ENCODE results near the gene CHCHD6.

CHCHD6 gene

GRCh38 chr3:126704494-126705214, 614 bp downstream of the CHCHD6 start:
- no peak for DNase-seq (ENCODE audit: low read depth in 1 of 2, low spot score in 1 of 2)

DNA sequence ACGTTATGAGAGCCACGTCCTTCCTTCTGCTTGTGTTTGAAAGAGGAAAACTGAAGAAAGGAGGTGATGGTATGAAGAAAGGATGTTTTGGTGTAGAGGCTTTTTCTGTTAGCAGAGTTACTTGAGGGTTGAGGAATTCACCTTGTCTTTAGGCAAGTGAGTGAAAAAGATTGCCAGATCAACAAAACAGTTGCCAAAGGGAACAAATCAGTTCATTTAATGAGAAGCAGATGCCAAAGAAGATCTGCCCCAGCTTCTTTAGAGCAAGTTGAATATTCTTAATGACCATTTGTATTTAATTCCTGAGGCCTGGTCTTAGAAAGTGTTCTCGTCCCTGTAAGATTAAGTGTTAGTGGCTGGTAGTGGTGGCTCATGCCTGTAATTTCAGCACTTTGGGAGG, 2.6 kb downstream of the CHCHD6 start:
- DNase-seq (ENCODE audit: low read depth in 1 of 2, low spot score in 1 of 2), result no peak

DNA sequence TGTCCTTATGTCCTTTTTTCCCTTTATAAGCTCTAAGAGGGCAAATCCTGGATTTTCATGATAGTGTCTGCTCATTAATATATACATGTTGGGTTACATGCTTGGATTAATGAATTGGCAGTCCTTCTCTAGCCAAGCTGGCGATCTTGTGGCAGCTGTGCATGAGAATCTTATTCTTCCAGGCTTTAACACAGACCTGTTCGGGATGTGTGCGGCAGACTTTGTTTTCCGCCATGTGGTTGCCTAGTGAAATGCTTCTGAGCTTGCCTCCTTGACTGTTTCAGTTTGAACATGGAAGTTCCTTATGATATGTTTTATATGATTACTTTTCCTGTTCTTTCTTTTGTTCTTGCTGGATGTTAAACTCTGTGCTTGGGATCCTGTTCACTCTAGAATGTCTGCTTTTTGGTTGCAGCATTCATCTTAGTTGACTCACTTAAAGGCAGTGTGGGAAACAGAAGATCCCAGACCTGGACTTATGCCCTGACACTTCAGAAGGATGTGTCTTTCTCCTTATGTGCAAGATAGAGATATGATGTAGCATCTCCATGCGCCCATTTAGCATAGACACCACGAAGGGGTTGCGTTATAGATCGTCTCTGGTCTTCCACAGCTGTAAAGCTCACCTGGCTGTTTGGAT, 7.2 kb downstream of the CHCHD6 start:
- DNase-seq (ENCODE audit: low read depth in 1 of 2, low spot score in 1 of 2), result no peak

- no peak for DNase-seq (ENCODE audit: low read depth in 1 of 2, low spot score in 1 of 2)
Observed at GRCh38 chr3:126713199-126713598, 9.2 kb downstream of the CHCHD6 start.

GRCh38 chr3:126714276-126714900, 10.3 kb downstream of the CHCHD6 start:
- DNase-seq (ENCODE audit: low read depth in 1 of 2, low spot score in 1 of 2), result no peak

GRCh38 chr3:126714921-126715320, 10.9 kb downstream of the CHCHD6 start:
- DNase-seq (ENCODE audit: low read depth in 1 of 2, low spot score in 1 of 2), result no peak

DNA sequence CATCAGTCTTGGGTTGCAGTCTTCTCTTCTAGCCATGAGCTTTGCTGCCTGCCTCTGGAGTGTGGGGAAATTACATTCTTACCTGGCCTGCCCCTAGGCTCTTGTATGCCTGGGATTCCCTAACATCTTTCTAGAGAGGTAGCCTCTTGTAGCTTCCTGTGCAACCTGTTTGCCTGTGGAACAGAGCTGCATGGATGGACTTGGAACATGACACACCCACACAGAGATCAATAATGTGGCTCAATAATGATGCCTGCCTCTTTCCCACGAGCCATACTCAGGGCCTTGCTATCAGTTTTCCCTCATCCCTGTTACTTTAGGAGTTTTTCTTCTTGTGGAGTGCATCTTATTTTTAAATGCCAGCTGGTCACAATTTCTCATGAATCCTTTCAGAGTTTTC, 11.4 kb downstream of the CHCHD6 start:
- DNase-seq (ENCODE audit: low read depth in 1 of 2, low spot score in 1 of 2), result no peak

DNA sequence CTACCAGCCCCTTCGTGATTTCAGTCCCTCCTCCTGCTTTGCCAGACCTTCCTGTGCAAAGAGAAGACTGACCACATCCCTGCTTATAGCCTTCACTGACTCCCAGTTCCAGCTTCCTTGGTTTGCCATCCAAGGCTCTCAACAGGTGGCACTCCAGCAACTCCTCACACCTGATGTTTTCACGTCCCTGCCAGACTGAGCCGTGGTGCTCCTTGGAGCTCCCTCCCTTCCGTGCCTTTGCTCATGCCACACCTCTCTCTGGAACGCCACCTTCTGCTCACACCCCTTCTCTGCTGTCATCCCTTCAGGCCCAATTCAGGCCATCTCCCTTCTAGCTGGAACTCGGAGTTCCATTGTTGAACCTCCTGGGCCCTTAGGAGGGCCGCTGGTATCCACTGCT, 12.0 kb downstream of the CHCHD6 start:
- no peak for DNase-seq (ENCODE audit: low read depth in 1 of 2, low spot score in 1 of 2)

DNA sequence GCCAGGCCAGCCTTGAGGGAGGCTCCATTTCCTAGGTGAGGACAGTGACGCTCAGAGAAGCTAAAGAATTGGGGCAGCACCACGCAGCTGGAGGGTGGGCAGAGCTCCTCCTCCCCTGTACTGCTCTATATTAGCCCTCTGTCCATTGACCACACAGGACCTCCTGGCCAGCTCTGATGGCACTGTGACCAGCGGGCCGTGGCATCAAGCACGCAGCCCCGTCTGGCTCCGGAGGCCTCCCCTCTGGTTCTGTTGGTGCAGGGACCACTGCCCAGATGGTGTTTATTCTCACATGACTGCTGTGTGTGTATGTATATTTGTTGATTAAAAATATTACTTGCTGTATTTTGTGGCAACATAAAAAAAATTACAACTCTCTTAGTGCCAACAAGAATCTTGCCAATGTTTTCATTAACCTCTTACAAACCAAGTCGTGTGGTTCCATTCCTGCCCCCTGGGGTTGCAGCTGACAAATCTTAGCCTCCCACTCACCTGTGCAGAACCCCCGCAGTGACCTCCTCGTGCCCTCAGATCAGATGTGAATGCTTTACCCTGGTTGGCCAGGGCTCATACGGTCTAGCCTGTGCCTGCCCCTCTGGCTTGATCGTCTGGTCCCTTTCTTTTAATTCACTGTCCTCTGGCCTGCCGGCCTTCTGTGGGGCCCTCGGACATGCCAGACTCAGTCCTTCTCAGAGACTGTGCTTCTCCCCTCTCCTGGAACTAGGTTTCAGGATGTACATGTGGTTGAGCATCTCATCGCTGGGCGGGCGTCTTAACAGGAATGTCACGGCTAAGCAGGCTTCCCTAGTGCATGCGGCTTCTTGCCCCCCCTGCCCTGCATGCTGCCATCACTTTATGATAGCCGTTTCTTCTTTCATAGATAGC, 14.8 kb downstream of the CHCHD6 start:
- no peak for DNase-seq (ENCODE audit: low read depth in 1 of 2, low spot score in 1 of 2)

GRCh38 chr3:126720596-126720995, 16.6 kb downstream of the CHCHD6 start:
- DNase-seq (ENCODE audit: low read depth in 1 of 2, low spot score in 1 of 2), result no peak

DNA sequence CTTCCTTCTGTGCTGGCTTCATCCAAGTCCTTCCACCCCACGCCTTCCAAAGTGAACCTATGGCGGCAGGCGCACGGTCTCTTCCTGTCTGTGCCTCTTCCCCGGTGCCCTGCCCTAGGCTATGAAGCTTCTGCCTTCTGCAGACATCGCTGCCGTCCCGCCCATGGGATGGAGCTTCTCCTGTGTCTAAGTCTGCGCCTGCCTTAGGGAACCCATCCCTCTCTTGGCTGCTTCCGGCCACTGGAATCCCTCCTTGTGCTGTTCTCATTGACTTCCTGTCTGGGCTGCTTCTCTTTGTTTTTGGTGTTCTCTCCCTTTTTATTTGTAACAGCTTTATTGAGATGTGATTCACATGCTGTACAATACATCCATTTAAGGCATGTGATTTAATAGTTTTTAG, 17.2 kb downstream of the CHCHD6 start:
- DNase-seq (ENCODE audit: low read depth in 1 of 2, low spot score in 1 of 2), result no peak

- no peak for DNase-seq (ENCODE audit: low read depth in 1 of 2, low spot score in 1 of 2)
Observed at GRCh38 chr3:126723237-126723636, 19.2 kb downstream of the CHCHD6 start.

GRCh38 chr3:126723801-126724200, 19.8 kb downstream of the CHCHD6 start:
- no peak for DNase-seq (ENCODE audit: low read depth in 1 of 2, low spot score in 1 of 2)

GRCh38 chr3:126728680-126729079, 24.6 kb downstream of the CHCHD6 start:
- no peak for DNase-seq (ENCODE audit: low read depth in 1 of 2, low spot score in 1 of 2)

- no peak for DNase-seq (ENCODE audit: low read depth in 1 of 2, low spot score in 1 of 2)
Observed at GRCh38 chr3:126730376-126730775, 26.3 kb downstream of the CHCHD6 start.

- DNase-seq (ENCODE audit: low read depth in 1 of 2, low spot score in 1 of 2), result no peak
Observed at GRCh38 chr3:126731044-126731443, 27.0 kb downstream of the CHCHD6 start.

- DNase-seq (ENCODE audit: low read depth in 1 of 2, low spot score in 1 of 2), result no peak
Observed at GRCh38 chr3:126732281-126733060, 28.4 kb downstream of the CHCHD6 start.

GRCh38 chr3:126733061-126733430, 29.0 kb downstream of the CHCHD6 start:
- no peak for DNase-seq (ENCODE audit: low read depth in 1 of 2, low spot score in 1 of 2)

DNA sequence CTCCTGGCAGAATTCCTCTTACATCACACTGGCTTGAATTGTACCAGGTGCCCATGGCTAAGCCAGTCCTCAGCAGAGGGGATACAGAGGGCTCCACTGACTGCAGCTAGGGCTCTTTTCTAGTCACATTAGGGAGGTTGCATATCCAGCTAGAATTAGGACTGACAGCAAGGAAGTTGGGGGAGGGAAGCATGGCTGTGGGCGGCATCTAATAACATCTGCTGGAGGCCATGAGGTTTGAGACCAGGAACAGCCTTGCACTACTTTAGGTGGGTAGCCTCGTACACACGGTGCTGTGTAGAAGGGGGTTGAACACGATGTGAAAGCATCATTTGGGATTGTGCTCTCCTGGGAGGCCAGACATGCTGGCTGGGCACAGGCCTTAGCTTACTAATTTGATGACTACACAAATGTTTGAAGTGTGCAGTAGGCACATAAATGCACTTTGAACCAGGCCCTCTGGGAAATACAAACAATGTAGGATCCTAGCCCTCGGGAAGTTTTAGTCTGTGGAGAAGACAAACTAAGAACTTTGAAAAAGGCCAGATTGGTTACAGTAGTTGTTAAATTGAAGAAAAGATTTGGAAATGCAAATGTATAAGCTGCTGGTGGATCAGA, 30.2 kb downstream of the CHCHD6 start:
- DNase-seq (ENCODE audit: low read depth in 1 of 2, low spot score in 1 of 2), result no peak

DNA sequence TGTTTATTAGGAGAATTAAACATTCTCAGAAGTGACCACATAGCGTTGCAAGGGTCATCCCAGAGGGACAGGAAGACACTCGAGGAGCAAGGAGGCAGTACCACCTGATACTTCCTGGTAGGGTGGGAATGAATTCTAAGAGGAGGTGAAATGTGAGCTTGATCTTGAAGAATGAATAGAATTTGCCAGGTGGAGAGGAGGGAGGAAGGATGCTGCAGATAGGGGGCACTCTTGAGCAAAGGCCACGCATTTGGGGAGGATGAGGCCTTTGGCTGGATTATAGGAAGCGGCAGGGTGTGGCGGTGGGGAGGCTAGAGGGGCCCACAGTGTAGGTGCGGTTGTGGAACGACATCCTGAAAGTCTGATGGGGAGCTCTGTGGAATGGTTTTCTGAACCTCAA, 33.5 kb downstream of the CHCHD6 start:
- no peak for DNase-seq (ENCODE audit: low read depth in 1 of 2, low spot score in 1 of 2)

All from activated T-helper 1 cell treated with anti-CD3 and anti-CD28 coated beads, Interleukin-2, amount 50 U/mL, for 16 hours (primary cell).